ENCODE measurements around the gene CRYBG2.
A peak's percentile ranks its signal among the peaks of the same experiment; 100 is the strongest.

DNA sequence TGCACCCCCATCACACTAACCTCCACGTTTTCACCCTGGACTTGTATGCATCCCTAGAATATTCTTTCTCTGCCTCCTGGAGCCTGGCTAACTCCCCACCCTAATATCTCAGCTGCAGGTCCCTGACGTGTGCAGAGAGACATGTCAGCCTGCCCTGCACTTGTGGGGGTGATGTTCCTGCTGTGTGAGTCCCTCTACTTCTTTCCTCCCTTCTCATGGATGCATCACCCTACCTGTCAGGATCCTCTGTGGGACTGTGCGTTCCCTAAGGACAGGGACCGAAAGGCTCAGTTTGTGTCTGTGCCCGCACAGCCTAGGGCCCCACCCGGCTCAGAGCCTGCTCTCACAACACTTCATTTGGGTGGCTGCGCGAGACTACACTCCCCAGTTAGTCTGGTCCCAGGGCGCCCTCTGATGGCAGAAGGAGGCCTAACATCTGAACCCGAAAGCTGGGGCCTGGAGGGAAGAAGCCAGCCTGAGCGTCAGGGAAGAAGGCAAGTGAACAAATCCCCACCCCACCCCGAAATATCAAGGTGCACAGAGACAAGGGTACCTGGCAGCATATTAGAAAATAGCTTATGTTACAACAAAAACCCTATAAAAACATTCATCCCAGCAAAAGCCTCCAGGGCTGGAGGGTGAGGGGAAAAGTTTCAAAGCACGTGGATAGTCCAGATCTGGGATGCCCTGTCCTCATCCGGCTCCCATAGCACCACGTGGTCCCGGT lies 32.5 kb downstream of the CRYBG2 start:
- TF ChIP-seq, protein P1, sequence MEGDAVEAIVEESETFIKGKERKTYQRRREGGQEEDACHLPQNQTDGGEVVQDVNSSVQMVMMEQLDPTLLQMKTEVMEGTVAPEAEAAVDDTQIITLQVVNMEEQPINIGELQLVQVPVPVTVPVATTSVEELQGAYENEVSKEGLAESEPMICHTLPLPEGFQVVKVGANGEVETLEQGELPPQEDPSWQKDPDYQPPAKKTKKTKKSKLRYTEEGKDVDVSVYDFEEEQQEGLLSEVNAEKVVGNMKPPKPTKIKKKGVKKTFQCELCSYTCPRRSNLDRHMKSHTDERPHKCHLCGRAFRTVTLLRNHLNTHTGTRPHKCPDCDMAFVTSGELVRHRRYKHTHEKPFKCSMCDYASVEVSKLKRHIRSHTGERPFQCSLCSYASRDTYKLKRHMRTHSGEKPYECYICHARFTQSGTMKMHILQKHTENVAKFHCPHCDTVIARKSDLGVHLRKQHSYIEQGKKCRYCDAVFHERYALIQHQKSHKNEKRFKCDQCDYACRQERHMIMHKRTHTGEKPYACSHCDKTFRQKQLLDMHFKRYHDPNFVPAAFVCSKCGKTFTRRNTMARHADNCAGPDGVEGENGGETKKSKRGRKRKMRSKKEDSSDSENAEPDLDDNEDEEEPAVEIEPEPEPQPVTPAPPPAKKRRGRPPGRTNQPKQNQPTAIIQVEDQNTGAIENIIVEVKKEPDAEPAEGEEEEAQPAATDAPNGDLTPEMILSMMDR (optimal IDR thresholded peaks at IDR 0.05 in 1 of 3, IDR thresholded peaks at IDR 0.05 in 1 of 3, conservative IDR thresholded peaks at IDR 0.05 in 1 of 3; ENCODE audit: extremely low read depth in 1 of 3, insufficient read depth in 2 of 3, low read length in 3 of 3), result peak; percentile 86 to 89 (median 87)
- no peak for TF ChIP-seq EZH2 (IDR thresholded peaks at IDR 0.05; ENCODE audit: low read length)
